Panc1 (cell line): Measurements from ENCODE around the gene EFCAB7. TPM values are rescaled to one million over a fixed set of nuclear protein-coding genes. Genes with fewer than 3 reads are reported as not detected.

Source experiments
- ATAC-seq: fragments of 200-7000 bp; cut with Tn5 transposase; 2 replicates; pipeline ENCODE4 v1.9.1; 2020; ENCODE audit warnings: mild to moderate bottlenecking, moderate library complexity
- BruUV-seq: library from RNA; stranded (reverse); fragments of 400-500 nt; replicated peaks from 2 replicates; lab custom pipeline; 2021; lab: Mats Ljungman, UMichigan
- CTCF ChIA-PET: fragments of 300-600 bp; sonication (Branson Sonifier 250); formaldehyde crosslinking; loops from one replicate; lab custom pipeline; 2022; ENCODE audit warnings: antibody characterized with exemption; lab: Charles Lee
- POLR2A ChIA-PET: fragments of 300-600 bp; sonication (Branson Sonifier 250); formaldehyde crosslinking; loops from one replicate; lab custom pipeline; 2022; ENCODE audit warnings: antibody characterized with exemption; lab: Charles Lee
- DNase-seq: peaks from one replicate; pipeline ENCODE4 v3.0.0-alpha.2; 2010; ENCODE audit warnings: low read depth, low spot score
- H3K27ac ChIP-seq: 2 replicates; pipeline ENCODE4 v1.5.1; 2011; ENCODE audit warnings: mild to moderate bottlenecking, low read length, inconsistent platforms
- H3K27me3 ChIP-seq: fragments of 200-500 bp; sonication (Bioruptor generic); 2 replicates; pipeline ENCODE4 v1.6.0; 2014; ENCODE audit warnings: low read length, inconsistent platforms; ENCODE audit not compliant: control insufficient read depth, insufficient read depth
- H3K36me3 ChIP-seq: fragments of 200-500 bp; sonication (Bioruptor generic); 2 replicates; pipeline ENCODE4 v1.5.1; 2014; ENCODE audit warnings: inconsistent platforms, mild to moderate bottlenecking, low read length, moderate library complexity; ENCODE audit not compliant: control insufficient read depth, insufficient read depth
- H3K4me1 ChIP-seq: 2 replicates; pipeline ENCODE4 v1.5.1; 2011; ENCODE audit warnings: inconsistent platforms, mild to moderate bottlenecking, low read length, moderate library complexity; ENCODE audit not compliant: control insufficient read depth, insufficient read depth
- H3K4me3 ChIP-seq, 2 experiments: 2 replicates each; pipeline ENCODE4 v1.5.1; 2011 to 2012; ENCODE audit warnings: low read depth in 2 of 2, low read length in 2 of 2, mild to moderate bottlenecking in 2 of 2, inconsistent platforms in 1 of 2, moderate library complexity in 1 of 2
- H3K9me3 ChIP-seq: fragments of 200-500 bp; sonication (Bioruptor generic); 2 replicates; pipeline ENCODE4 v1.5.1; 2014; ENCODE audit warnings: low read depth, mild to moderate bottlenecking, inconsistent platforms, low read length, moderate library complexity; ENCODE audit not compliant: control insufficient read depth, insufficient read depth
- POLR2AphosphoS5 ChIP-seq: IDR thresholded peaks from 2 replicates; pipeline ENCODE4 v1.6.1; 2012; ENCODE audit warnings: mild to moderate bottlenecking, low read depth, low read length, moderate library complexity
- SIN3A ChIP-seq: IDR thresholded peaks from 2 replicates; pipeline ENCODE4 v1.6.1; 2012; ENCODE audit warnings: low read depth, mild to moderate bottlenecking, low read length, moderate library complexity, borderline replicate concordance; ENCODE audit not compliant: insufficient read depth
- TCF7L2 ChIP-seq: IDR thresholded peaks from 2 replicates; pipeline ENCODE4 v1.6.1; 2011; ENCODE audit warnings: mild to moderate bottlenecking, low read depth, low read length, inconsistent platforms
- in situ Hi-C: cut with HindIII; loops from 2 replicates; pipeline ENCODE4 v1.10.0; 2016; ENCODE audit warnings: low sequenced_read_pairs, low pct_unique_long_range_greater_than_20kb
- intact Hi-C: fragments of 100-400 bp; cut with micrococcal nuclease; formaldehyde crosslinking; loops from one replicate; pipeline ENCODE4 v1.10.0; 2022; ENCODE audit not compliant: unreplicated experiment
- total RNA-seq: library from RNA; stranded (reverse); gene quantifications from one replicate; pipeline ENCODE4 v1.2.1, GENCODE V29; 2021; ENCODE audit not compliant: unreplicated experiment
- TF ChIP-seq, protein P1 (sequence below): fragments of 450-650 bp; IDR thresholded peaks from 2 replicates; pipeline ENCODE4 v1.5.1; 2017; ENCODE audit warnings: mild to moderate bottlenecking
- TF ChIP-seq, protein P2 (sequence below), 2 experiments: IDR thresholded peaks; 2 replicates each; pipeline ENCODE4 v1.6.1; 2011 to 2012; ENCODE audit warnings: low read depth in 2 of 2, control low read depth in 1 of 2, low read length in 1 of 2, mild to moderate bottlenecking in 1 of 2, moderate library complexity in 1 of 2; ENCODE audit not compliant: insufficient read depth in 1 of 2

The EFCAB7 gene
- total RNA-seq, 1 experiment from 2014 or later, result 6.6 TPM

DNA sequence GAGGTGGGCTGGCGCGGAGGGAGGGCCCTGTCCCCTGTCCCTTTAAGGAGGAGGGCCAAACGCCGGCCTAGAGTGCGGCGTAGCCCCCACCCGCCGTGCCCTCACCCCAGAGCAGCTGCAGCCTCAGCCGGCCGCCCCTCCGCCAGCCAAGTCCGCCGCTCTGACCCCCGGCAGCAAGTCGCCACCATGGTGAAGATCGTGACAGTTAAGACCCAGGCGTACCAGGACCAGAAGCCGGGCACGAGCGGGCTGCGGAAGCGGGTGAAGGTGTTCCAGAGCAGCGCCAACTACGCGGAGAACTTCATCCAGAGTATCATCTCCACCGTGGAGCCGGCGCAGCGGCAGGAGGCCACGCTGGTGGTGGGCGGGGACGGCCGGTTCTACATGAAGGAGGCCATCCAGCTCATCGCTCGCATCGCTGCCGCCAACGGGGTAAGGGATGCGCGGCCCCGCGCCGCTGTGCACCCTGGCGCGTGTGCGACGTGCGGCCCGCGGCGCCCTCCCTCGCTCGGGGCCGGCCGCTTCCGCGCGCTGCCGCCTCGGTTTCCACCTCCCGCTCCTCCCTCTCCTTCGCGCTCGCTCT, 70.1 kb downstream of the EFCAB7 start, which contains the start of gene PGM1:
PGM1 (plus strand) TSS at position 109 of the 583 bp plus-strand sequence; CDS start at position 187, 78 bp downstream.
- CTCF ChIA-PET, result no interaction called here
- BruUV-seq, result no TSS peak
- Histone ChIP-seq H3K27ac (peak within 1 kb of the TSS; percentile 86), H3K9me3 (no peaks in the 10 kb centered on the region), H3K4me3 (peak within 1 kb of the TSS; percentile 70 to 88), H3K36me3 (no peaks in the 10 kb centered on the region), H3K4me1 (peaks cover 21% of the 10 kb centered on the region), H3K27me3 (no peaks in the 10 kb centered on the region)
- ATAC-seq (peak; percentile 92), DNase-seq (peak; percentile 24)
- POLR2A ChIA-PET, result interaction anchor here (0.6 kb wide), 1 partner anchor 155 kb away, joined by 3 read pairs; no protein-coding TSS in a partner anchor
- in situ Hi-C loops (no loop called here), intact Hi-C loops (no loop called here)
- TF ChIP-seq TCF7L2 (0 out of 2 replicates have a peak, but pooled peaks have one; percentile 10), POLR2AphosphoS5 (peak; percentile 70; the same call in 1 of the 2 replicates), SIN3A (0 out of 2 replicates have a peak, but pooled peaks have one; percentile 21)
- TF ChIP-seq, protein P1, sequence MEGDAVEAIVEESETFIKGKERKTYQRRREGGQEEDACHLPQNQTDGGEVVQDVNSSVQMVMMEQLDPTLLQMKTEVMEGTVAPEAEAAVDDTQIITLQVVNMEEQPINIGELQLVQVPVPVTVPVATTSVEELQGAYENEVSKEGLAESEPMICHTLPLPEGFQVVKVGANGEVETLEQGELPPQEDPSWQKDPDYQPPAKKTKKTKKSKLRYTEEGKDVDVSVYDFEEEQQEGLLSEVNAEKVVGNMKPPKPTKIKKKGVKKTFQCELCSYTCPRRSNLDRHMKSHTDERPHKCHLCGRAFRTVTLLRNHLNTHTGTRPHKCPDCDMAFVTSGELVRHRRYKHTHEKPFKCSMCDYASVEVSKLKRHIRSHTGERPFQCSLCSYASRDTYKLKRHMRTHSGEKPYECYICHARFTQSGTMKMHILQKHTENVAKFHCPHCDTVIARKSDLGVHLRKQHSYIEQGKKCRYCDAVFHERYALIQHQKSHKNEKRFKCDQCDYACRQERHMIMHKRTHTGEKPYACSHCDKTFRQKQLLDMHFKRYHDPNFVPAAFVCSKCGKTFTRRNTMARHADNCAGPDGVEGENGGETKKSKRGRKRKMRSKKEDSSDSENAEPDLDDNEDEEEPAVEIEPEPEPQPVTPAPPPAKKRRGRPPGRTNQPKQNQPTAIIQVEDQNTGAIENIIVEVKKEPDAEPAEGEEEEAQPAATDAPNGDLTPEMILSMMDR, result no peak
- TF ChIP-seq, protein P2, sequence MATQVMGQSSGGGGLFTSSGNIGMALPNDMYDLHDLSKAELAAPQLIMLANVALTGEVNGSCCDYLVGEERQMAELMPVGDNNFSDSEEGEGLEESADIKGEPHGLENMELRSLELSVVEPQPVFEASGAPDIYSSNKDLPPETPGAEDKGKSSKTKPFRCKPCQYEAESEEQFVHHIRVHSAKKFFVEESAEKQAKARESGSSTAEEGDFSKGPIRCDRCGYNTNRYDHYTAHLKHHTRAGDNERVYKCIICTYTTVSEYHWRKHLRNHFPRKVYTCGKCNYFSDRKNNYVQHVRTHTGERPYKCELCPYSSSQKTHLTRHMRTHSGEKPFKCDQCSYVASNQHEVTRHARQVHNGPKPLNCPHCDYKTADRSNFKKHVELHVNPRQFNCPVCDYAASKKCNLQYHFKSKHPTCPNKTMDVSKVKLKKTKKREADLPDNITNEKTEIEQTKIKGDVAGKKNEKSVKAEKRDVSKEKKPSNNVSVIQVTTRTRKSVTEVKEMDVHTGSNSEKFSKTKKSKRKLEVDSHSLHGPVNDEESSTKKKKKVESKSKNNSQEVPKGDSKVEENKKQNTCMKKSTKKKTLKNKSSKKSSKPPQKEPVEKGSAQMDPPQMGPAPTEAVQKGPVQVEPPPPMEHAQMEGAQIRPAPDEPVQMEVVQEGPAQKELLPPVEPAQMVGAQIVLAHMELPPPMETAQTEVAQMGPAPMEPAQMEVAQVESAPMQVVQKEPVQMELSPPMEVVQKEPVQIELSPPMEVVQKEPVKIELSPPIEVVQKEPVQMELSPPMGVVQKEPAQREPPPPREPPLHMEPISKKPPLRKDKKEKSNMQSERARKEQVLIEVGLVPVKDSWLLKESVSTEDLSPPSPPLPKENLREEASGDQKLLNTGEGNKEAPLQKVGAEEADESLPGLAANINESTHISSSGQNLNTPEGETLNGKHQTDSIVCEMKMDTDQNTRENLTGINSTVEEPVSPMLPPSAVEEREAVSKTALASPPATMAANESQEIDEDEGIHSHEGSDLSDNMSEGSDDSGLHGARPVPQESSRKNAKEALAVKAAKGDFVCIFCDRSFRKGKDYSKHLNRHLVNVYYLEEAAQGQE (IDR thresholded peaks at IDR 0.05; ENCODE audit: insufficient read depth in 1 of 2, low read depth in 2 of 2, low read length in 1 of 2), result no peak

GRCh38 chr1:63593886-63594605, 70.7 kb downstream of the EFCAB7 start:
- DNase-seq (peak; percentile 28), ATAC-seq (peak; percentile 78)
- no peaks in the 10 kb centered on the region for H3K9me3 ChIP-seq
- H3K36me3 ChIP-seq, result no peaks in the 10 kb centered on the region
- peak overlapping the region; percentile 86 for H3K27ac ChIP-seq
- TF ChIP-seq TCF7L2 (no peak), SIN3A (no peak), POLR2AphosphoS5 (no peak)
- TF ChIP-seq, protein P1, result no peak
- TF ChIP-seq, protein P2 (IDR thresholded peaks at IDR 0.05; ENCODE audit: insufficient read depth in 1 of 2, low read depth in 2 of 2, low read length in 1 of 2), result no peak
- intact Hi-C loops, result no loop called here
- CTCF ChIA-PET, result no interaction called here
- no peaks in the 10 kb centered on the region for H3K27me3 ChIP-seq
- H3K4me3 ChIP-seq, result peak overlapping the region; percentile 70 to 88
- H3K4me1 ChIP-seq, result peaks cover 21% of the 10 kb centered on the region
- BruUV-seq, result no TSS peak
- POLR2A ChIA-PET, result no interaction called here
- in situ Hi-C loops, result no loop called here
